ENCODE data around the gene NR6A1. TPM values are rescaled to one million over a fixed set of nuclear protein-coding genes. Genes with fewer than 3 reads are reported as not detected.

NR6A1 gene
- total and polyA plus RNA-seq, 12 donors, result 0.29 to 2.0 (median 1.2) TPM

GRCh38 chr9:124606027-124606426 is 165.1 kb downstream of the NR6A1 start:
- H3K9me3 ChIP-seq, result no peaks in the 10 kb centered on the region
- H3K4me1 ChIP-seq, result no peaks in the 10 kb centered on the region
- no peaks in the 10 kb centered on the region for H3K27me3 ChIP-seq
- H3K27ac ChIP-seq, result no peak overlapping the region
- ATAC-seq (no peak), DNase-seq (no peak)
- 94 to 98% methylated on average over 2 of the region's 2 CpGs for WGBS, 2 donors
- TF ChIP-seq CTCF (IDR thresholded peaks at IDR 0.05), result no peak
- no peak overlapping the region for H3K4me3 ChIP-seq
- H3K36me3 ChIP-seq, result no peaks in the 10 kb centered on the region
- intact Hi-C loops (cut with DNase I), result no loop called here

- intact Hi-C loops (cut with DNase I), result no loop called here
- Histone ChIP-seq H3K27me3 (no peaks in the 10 kb centered on the region), H3K9me3 (no peaks in the 10 kb centered on the region), H3K4me1 (no peaks in the 10 kb centered on the region), H3K27ac (no peak overlapping the region), H3K36me3 (no peaks in the 10 kb centered on the region), H3K4me3 (no peak overlapping the region)
- TF ChIP-seq CTCF (IDR thresholded peaks at IDR 0.05), result no peak
- no peak for ATAC-seq
- DNase-seq, result no peak
- WGBS, 2 donors, result 88% methylated on average over 4 of the region's 4 CpGs
Observed at GRCh38 chr9:124605258-124605657, 165.9 kb downstream of the NR6A1 start.

GRCh38 chr9:124602632-124603031 is 168.5 kb downstream of the NR6A1 start:
- no peak overlapping the region for H3K4me3 ChIP-seq
- intact Hi-C loops (cut with DNase I), result no loop called here
- no peak overlapping the region for H3K27ac ChIP-seq
- 85 to 87% methylated on average over 2 of the region's 2 CpGs for WGBS, 2 donors
- no peaks in the 10 kb centered on the region for H3K4me1 ChIP-seq
- H3K36me3 ChIP-seq, result no peaks in the 10 kb centered on the region
- no peaks in the 10 kb centered on the region for H3K9me3 ChIP-seq
- no peaks in the 10 kb centered on the region for H3K27me3 ChIP-seq
- TF ChIP-seq CTCF (IDR thresholded peaks at IDR 0.05), result no peak
- ATAC-seq (no peak), DNase-seq (no peak)

- ATAC-seq, result no peak
Observed at GRCh38 chr9:124602204-124602603, 168.9 kb downstream of the NR6A1 start.

More at GRCh38 chr9:124602204-124602603, 168.9 kb downstream of the NR6A1 start:
- Histone ChIP-seq H3K9me3 (no peaks in the 10 kb centered on the region), H3K4me1 (no peaks in the 10 kb centered on the region), H3K27me3 (no peaks in the 10 kb centered on the region), H3K4me3 (no peak overlapping the region), H3K27ac (no peak overlapping the region), H3K36me3 (no peaks in the 10 kb centered on the region)
- DNase-seq, result no peak
- intact Hi-C loops (cut with DNase I), result no loop called here
- 73 to 74% methylated on average over 2 of the region's 2 CpGs for WGBS, 2 donors
- TF ChIP-seq CTCF (IDR thresholded peaks at IDR 0.05), result no peak

All from heart right ventricle (tissue), 16 donors.